ENCODE results near the gene REEP2.

DNA sequence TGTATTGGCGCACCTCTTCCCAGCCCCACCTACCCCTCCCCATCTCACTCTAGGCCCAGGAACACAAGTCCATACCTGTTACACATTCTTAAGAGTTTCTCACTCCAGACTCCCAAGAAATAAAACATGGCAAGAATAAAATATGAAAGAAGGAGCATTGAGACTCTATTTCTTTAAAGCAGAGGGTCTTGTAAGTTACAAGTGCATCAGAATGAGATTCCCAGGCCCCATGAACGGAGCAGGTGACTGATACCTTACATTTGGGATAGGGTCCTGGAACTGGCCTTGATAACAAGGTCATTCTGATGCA lies 32.1 kb downstream of the REEP2 start:
- TF ChIP-seq, protein P1, sequence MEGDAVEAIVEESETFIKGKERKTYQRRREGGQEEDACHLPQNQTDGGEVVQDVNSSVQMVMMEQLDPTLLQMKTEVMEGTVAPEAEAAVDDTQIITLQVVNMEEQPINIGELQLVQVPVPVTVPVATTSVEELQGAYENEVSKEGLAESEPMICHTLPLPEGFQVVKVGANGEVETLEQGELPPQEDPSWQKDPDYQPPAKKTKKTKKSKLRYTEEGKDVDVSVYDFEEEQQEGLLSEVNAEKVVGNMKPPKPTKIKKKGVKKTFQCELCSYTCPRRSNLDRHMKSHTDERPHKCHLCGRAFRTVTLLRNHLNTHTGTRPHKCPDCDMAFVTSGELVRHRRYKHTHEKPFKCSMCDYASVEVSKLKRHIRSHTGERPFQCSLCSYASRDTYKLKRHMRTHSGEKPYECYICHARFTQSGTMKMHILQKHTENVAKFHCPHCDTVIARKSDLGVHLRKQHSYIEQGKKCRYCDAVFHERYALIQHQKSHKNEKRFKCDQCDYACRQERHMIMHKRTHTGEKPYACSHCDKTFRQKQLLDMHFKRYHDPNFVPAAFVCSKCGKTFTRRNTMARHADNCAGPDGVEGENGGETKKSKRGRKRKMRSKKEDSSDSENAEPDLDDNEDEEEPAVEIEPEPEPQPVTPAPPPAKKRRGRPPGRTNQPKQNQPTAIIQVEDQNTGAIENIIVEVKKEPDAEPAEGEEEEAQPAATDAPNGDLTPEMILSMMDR (IDR thresholded peaks at IDR 0.05; ENCODE audit: low read depth, low read length, missing input control) = no peak
- TF ChIP-seq YY1 (IDR thresholded peaks at IDR 0.05) (no peak), SP1 (IDR thresholded peaks at IDR 0.05) (no peak), TAF1 (conservative IDR thresholded peaks at IDR 0.05) (no peak), RAD21 (IDR thresholded peaks at IDR 0.05) (no peak), EGR1 (IDR thresholded peaks at IDR 0.05; ENCODE audit: low read depth in 2 of 2) (no peak), RXRA (IDR thresholded peaks at IDR 0.05) (no peak)
- TF ChIP-seq, protein P2, sequence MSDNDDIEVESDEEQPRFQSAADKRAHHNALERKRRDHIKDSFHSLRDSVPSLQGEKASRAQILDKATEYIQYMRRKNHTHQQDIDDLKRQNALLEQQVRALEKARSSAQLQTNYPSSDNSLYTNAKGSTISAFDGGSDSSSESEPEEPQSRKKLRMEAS (IDR thresholded peaks at IDR 0.05) = no peak

Data from liver (tissue), 3 donors.